ENCODE data around the gene MYO1B.

DNA sequence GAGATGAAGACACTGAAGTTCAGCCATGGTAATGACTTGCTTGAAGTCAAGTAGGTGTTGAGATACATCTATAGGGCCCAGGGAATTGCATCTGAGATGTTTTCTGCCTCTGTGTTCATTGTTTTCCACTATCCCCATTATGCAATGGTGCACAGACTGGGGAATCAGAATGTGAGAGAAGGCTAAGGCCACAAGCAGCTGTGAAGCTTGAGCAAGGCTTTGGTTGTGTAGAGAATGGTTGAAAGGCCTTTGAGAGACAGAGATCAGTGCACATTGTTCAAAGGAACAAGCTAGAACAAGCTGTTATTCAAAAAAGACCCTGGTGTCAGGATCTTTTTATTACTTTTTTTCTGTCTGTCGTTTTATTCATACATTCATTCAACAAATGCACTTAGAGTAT is 82.3 kb downstream of the MYO1B start:
- TF ChIP-seq, protein P1, sequence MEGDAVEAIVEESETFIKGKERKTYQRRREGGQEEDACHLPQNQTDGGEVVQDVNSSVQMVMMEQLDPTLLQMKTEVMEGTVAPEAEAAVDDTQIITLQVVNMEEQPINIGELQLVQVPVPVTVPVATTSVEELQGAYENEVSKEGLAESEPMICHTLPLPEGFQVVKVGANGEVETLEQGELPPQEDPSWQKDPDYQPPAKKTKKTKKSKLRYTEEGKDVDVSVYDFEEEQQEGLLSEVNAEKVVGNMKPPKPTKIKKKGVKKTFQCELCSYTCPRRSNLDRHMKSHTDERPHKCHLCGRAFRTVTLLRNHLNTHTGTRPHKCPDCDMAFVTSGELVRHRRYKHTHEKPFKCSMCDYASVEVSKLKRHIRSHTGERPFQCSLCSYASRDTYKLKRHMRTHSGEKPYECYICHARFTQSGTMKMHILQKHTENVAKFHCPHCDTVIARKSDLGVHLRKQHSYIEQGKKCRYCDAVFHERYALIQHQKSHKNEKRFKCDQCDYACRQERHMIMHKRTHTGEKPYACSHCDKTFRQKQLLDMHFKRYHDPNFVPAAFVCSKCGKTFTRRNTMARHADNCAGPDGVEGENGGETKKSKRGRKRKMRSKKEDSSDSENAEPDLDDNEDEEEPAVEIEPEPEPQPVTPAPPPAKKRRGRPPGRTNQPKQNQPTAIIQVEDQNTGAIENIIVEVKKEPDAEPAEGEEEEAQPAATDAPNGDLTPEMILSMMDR (conservative IDR thresholded peaks at IDR 0.05 in 1 of 2, IDR thresholded peaks at IDR 0.05 in 1 of 2; ENCODE audit: extremely low read depth in 1 of 2, insufficient read depth in 1 of 2, low read depth in 1 of 2, low read length in 2 of 2) = no peak
- no peak for TF ChIP-seq EZH2 (IDR thresholded peaks at IDR 0.05; ENCODE audit: borderline replicate concordance, low read length)
